Activated effector memory CD4-positive, alpha-beta T cell treated with anti-CD3 and anti-CD28 coated beads, Interleukin-2, amount 50 U/mL, for 16 hours (primary cell): ENCODE data around the gene TCEA2.

Experiments used
- DNase-seq: peaks from one replicate; pipeline ENCODE4 v3.0.0-alpha.2; 2020

Gene TCEA2

DNA sequence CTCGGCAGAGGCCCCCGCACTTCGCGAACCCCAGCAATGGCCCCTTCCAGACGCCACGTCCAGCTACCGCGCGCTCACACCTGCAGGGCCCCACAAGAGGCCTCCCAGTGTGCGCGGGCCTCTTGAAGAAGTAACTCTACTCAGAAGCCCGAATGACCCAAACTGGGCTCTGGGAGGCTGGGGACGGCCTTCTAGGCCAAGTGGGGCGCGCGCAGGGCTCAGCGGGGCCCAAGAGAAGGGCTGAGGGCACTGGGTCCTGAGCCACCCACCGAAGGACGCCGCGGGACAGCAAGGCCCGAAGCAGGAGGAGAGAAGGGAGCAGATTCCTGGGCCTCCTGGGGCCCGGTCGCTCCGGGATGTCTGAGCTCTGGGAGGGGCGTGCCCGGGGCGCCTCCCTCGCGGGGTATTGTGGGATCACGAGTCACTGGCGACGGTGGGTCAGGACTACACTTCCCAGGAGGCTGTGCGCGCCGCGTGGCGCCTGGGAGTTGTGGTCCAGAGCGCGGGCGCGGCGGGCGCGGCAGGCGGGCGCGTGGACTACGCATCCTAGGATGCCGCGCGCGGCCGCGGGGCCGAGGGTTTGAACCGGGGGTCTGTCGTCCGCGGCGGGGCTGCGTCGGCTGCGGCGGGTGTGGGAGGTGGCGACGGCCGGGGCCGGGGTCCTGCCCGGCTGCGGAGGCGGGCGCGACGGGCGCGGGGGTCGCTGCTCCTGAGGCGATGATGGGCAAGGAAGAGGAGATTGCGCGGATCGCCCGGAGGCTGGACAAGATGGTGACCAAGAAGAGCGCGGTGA, at the start of gene TCEA2:
TSS of gene TCEA2 (plus strand) at position 603 of the 793 bp plus-strand sequence. CDS start at position 718, 115 bp downstream.
- peak; percentile 98 for DNase-seq

DNA sequence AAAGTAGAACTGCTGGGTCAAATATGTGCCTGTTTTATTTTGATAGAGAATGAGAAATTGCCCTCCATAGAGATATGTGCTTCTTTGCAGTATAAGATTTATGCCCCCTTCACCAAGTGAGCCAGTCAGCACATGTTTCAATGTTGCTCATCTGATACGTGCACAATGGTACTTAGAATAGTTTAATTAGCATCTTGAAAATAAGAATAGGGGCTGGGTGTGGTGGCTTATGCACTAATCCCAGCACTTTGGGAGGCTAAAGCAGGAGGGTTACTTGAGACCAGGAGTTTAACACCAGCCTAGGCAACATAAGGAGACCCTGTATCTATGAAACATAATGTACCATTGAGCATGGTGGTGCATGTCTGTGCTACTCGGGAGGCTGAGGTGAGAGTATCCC, 47.4 kb upstream of the TCEA2 start:
- no peak for DNase-seq

DNA sequence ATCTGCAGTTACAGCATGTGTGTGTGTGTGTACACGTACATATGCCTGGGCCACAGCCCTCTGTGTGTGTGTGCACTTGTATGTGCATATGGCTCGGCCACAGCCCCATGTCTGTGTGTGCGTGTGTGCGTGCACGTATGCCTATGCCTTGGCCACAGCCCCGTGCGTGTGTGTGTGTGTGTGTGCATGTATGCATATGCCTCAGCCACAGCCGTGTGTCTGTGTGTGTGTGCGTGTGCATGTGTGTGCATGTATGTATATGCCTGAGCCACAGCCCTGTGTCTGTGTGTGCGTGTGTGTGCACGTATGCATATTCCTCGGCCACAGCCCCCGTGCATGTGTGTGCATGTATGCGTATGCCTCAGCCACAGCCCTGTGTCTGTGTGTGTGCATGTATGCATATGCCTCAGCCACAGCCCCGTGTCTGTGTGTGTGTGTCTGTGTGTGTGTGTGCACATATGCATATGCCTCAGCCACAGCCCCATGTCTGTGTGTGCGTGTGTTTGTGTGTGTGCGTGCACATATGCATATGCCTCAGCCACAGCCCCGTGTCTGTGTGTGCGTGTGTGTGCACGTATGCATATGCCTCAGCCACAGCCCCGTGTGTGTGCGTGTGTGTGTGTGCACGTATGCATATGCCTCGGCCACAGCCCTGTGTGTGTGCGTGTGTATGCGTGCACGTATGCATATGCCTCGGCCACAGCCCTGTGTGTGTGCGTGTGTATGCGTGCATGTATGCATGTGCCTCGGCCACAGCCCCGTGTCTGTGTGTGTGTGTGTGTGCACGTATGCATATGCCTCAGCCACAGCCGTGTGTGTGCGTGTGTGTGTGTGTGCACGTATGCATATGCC, 41.6 kb upstream of the TCEA2 start:
- no peak for DNase-seq

DNA sequence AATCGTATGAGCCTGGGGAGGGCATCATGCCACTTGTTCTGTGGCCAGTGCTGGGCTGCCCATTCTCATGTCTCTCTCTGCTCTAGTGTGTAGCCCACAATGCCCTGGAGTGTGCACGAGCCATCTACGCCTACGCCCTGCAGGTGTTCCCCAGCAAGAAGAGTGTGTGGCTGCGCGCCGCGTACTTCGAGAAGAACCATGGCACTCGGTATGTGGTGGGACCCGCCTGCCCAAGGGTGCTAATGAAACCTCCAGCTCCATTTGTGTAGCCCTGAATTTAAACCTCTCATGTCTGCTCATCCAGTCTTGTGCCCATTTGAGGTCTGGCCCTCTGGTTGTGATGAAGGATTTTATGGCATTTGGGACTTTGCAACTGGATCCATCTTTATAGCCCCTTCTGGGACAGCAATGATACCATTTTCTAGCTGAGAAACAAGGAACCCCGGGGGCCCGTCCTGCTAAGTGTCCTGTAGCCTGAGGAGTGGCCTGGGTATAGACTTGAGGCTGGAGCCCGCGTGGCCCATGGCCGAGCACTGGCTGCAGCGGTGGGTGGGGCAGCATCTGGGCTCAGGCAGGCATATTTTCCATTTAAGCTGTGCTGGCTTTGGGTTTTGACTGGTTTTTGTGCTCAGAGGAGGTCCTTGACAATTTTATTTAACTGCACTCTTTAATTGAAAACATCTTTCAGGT, 40.2 kb upstream of the TCEA2 start:
- DNase-seq: no peak

DNA sequence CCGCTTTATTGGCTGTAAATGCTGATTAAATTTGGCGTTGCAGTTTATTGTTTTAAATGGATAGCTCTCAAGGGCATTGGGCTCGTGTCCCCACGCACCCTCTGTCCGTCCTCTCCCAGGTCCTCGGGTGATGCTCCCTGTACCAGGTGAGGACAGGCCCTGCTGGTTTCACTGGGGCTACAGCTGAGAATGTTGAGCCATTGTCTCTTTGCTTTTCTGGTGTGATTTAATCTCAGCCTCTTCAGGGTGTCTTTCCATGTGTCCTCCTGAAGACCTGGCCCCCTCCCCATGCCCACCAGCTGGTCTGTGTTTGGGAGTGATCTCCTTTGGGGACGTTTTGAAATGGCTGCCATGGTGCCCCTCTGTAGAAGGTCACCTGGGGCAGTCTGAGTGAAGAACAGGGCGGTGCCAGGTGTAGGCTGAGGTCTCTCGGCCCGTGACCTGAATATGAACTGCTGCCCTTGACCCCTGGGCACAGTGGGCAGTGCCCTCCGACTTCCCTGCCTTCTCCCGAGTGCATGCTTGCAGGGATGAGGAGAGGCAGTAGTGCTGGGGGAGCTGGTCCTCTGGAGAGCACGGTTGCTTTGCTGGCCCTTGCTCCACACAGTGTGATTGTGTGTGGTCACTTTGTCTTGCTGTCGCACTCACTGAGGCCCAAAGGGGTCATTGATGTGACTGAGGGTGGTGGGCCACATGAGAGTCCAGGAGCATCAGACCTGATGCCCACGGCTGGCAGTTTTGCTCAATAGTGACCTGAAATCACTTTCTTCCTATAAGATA, 39.4 kb upstream of the TCEA2 start:
- DNase-seq: no peak

DNA sequence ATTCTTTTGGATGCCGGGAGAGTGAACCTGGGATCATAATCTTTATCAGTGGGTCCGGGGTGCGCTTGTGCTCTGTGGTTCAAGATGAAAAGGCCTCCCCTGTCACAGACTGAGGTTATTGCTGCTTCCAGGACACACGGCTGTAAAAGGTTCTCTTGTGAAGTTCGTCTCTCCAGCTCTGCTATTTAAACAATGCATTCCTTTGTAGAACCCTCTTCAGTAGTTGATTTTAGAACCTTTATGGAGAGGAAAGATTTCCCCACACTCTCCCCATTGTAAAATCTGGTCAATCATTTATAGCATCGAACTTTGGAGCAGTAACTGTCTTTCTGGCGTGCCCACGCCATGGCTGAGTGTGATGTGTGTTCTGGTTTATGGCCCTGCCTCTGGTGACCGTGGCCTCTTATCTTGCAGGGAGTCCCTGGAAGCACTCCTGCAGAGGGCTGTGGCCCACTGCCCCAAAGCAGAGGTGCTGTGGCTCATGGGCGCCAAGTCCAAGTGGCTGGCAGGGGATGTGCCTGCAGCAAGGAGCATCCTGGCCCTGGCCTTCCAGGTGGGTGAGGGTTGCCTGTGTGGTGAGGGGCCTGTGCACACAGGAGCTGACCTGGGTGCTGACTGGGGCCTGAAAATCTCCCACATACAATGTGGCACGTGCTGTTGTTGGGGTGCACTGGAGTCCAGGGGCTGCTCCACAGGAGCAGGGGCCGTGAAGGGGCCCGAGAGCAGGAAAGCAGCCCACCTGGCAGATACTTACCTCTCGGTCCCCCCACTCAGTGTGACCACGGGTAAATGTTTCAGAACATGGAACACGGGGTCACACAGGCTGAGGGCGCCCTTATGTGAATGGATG, 38.6 kb upstream of the TCEA2 start:
- DNase-seq: no peak

DNA sequence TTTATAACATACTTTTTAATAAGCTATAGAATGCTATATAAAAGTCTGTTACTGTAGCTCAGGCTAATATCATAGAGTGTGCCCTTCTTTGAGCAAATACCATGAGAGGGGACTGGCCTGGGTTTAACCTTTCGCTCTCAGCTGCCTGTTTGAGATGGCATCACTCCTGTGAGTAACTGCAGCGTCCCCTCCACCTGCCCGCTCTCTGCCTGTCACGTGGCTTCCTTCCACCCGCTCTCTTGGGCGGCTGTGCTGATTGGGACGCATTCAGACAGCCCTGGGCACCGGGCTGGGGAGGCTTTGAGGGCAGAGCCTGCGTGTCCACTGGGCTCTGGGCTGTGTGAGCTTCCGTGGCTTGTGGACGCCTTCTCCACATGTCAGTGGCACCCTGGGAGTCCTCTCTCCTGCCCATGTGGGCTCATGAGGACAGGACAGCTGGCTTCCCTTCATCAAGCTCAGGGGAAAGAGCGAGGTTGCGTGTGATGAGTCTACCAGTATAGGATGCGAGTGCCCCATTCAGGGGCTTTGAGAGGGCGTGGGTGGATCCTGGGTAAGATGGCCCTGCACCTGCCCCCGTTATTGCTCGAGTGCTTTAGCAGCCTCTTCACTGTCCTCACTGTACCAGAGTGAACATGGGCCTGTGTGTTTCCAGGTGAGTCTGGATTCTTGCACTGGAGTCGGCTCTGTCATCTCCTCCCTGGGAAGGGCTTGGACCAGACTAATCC, 37.7 kb upstream of the TCEA2 start:
- DNase-seq: no peak

DNA sequence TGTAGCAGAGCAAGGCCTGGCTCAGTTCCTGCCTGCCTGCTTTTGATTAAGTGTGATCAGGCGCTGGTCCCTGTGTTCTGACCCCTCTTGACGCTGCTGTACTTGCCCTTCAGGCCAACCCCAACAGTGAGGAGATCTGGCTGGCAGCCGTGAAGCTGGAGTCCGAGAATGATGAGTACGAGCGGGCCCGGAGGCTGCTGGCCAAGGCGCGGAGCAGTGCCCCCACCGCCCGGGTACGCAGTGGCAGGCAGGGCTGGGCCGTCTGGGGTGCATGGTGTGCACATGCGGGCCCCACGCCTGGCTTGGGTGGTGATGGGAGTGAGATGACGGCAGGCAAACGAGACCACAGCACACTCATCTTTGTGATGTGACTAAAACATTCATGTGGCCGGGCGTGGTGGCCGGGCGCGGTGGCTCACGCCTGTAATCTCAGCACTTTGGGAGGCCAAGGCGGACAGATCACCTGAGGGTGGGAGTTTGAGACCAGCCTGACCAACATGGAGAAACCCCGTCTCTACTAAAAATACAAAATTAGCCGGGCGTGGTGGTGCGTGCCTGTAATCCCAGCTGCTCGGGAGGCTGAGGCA, 37.1 kb upstream of the TCEA2 start:
- DNase-seq: no peak

DNA sequence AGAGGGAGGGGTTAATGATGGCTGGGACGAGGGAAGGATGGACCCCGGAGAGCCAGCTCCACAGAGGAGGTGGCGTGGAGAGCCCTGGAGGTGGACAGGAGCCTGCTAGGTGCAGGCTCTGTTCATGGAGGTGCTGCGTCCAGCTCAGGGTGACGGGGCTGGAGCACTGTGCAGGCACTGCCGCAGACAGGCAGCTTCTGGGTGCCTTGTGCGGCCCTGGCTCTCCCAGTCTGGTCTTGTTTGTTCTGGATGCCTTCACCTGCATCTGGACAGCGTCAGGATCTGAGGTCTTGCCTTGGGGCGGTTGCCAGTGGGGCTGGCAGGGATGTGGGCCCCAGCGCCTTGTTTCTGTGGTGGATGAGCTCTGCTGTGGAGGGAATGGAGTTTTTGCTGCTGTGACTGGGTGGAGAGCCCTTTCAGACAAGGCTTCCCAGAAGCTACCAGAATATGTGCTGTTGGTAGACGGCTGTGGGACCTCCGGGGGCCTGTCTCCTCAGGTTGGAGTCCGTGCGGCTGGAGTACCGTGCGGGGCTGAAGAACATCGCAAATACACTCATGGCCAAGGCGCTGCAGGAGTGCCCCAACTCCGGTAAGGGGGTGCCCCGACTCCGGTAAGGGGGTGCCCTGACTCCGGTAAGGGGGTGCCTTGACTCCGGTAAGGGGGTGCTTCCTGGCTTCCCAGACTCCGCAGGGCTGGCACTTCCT, 34.9 kb upstream of the TCEA2 start:
- no peak for DNase-seq

DNA sequence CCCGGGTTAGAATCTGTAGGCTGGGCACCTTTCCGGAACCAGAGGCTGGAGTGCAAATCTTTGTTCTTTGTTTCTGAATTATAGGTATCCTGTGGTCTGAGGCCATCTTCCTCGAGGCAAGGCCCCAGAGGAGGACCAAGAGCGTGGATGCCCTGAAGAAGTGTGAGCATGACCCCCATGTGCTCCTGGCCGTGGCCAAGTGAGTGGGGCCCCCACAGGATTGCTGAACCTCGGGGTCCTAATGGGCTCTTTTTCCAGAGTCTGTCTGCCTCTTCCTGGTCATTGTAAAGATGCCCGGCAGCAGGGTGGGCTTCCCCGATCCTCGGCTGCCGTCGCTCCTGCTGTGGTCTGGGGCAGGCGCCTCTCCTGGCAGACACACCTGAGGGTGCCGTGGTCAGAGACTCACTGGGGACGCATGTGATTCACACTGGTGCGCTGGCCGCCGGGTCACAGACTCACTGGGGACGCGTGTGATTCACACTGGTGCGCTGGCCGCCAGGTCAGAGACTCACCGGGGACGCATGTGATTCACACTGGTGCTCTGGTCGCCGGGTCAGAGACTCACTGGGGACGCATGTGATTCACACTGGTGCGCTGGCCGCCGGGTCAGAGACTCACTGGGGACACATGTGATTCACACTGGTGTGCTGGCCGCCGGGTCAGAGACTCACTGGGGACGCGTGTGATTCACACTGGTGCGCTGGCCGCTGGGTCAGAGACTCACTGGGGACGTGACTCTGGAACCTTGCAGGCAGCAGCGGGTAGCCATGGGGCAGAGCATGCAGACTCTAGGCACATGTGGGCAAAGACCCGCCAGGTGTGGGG, 33.5 kb upstream of the TCEA2 start:
- no peak for DNase-seq

DNA sequence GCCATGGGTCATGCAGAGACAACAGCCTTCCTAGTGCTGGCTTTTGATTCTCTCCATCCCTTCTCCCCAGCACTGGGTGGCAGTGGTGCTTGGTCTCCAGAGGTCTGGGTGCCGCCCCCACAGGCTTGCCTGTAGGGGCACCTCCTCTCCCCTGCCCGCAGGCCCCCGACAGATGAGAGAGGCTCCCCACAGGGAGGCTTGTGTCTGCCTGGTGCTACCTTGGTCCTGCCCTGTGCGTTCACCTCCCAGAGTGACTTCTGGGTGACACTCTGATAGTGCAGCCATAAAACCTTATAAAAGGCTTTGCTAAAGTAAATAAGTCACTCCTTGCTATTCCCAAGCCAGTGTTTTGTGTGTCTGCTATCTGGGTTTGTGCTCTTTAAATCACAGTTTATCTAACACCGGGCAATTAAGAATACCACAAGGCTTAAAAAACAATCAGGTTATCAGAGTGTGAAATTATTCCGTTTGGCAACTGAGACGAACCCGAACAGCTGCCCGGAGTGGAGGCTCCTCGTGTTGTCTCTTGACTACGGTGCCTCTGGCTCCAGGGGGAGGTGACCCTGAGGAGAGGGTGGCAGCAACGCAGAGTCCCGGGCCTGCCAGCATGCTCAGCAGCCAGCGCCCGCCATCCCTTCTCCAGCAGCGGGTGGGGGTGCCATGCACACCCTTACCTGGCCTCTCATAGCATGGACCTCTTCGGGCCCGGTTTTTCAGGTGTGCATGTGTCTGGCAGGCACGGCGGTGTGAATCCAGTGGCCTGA, 32.4 kb upstream of the TCEA2 start:
- no peak for DNase-seq

DNA sequence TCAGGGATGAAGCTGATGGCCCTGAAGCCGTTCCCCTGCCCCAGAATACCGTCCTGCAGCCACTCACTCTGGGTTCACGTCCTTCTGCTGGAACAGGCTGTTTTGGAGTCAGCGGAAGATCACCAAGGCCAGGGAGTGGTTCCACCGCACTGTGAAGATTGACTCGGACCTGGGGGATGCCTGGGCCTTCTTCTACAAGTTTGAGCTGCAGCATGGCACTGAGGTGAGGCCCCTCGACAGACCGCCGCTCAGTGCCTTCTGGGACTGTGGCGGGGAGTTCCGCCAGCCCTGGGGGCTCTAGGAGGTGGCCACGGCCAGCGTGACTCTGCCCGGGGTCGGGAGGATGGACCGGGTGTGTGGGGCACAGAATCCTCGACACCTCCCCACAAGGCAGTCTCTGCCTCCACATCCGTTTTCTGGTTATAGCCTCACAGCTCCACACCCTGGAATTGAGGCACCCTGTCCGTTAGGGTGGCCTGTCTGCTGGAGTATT, 31.1 kb upstream of the TCEA2 start:
- no peak for DNase-seq

DNA sequence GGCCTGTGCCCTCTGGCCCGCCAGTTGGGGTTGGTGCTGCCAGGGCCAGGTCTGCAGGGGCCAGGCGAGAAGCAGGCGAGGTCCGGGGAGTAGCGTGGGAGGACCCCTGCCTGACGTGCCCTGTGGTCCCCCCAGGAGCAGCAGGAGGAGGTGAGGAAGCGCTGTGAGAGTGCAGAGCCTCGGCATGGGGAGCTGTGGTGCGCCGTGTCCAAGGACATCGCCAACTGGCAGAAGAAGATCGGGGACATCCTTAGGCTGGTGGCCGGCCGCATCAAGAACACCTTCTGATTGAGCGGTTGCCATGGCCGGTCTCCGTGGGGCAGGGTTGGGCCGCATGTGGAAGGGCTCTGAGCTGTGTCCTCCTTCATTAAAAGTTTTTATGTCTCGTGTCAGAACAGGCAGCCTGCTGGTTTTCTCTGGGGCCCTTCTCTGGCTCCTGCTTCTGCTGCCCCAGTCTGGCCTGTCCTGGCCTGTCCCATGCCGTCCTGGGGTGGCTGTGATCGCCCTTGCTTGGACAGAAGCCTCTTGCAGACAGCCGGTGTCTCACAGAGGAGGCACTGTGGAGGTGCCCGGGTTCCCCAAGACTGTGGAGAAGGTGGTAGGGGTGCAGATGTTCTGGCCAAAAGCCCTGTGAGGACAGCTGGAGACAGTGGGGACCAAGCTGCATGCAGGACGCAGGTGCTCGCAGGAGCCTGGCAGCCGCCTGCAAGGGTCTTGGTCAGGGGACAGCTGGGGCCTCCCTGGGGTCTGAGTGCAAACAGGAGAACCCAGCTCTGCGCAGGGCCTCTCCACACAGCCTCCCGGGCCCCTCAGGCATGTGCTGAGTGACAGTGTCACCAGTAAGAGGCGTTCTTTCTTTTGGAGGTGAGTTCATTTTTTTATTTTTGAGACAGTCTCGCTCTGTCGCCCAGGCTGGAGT, 30.0 kb upstream of the TCEA2 start:
- no peak for DNase-seq

DNA sequence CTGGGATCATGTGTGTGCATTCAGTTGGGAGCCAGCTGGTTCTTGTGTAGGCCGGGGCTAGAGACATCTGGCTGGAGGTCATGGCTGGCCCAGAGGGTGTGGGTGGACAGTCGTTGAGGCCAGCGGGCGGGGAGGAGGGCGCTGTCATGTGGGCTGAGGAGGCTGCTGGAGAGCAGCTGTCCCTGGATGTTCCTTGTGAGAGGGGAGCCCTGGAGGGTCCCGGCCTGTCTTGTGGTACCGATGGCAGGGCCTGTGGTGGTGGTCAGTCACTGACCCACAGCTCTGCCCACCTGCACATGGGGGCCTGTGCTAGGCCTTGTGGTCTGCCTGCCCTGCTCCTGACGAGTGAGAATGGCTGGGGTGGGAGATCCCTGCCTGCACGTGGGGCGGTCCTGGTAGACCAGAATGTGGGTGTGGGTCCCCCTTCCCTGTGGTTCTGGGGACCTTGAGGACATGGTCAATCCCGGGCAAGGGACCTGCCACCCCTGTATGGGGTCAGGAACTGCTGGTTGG, 29.0 kb upstream of the TCEA2 start:
- DNase-seq: no peak

DNA sequence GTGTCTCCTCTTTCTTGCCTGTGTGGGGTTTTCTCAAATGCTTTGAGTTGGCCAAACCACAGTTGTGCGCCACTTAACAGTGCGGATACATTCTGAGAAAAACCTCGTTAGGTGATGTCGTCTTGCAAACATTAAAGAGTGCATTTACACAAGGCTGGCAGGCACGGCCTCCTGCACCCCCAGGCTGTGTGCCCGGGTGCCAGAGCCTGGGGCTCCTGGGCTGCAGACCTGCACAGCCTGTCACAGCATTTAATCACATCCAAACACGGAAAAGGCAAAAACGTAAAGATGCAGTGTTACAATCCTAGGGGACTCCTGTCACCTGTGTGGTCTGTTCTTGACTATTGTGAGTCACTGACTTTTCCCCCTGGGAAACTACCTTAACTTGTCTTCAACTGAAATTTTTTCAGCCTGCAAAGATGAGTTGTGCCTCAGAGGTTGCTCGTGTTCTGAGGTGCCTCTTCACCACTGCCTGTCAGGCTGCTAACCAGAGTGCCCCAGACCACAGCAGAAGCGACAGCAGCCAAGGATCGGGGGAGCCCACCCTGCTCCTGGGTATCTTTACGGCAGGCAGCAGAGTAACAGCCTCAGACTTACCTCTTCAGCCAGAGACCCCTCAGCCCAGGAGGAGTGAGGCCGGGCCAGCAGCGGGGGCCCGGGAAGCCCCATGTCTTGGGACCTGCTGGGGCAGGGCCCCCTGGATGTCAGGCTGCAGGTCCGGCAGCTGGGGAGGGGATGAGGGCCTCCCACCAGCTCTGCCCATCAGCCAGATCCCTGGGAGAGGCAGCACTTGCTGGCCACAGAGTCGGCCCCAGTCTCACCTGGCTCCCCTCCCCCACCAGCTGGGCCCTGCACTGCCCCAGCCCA, 27.7 kb upstream of the TCEA2 start:
- no peak for DNase-seq

DNA sequence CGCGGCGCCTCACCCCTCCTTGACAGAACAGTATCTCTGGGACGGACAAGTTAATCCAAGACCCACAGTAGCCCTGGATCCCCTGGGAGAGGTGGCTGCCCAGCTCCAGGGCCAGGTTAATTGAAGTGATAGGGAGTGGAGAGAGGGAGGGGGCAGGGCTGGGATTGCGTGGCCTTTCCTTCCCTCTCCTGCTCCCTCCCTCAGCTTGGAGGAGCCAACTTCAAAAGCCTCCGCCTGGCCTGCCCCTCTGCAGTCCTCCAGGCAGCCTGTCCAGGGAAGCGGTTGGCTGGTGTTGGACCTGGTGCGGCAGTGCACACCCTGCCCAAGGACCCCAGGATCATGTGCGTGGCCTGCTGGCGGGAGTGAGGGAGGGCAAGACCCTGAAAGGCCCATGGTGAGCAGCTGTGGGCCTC, 27.1 kb upstream of the TCEA2 start, which contains the start of gene C20orf204:
TSS of gene C20orf204 (plus strand) at position 250 of the 413 bp plus-strand sequence. CDS start at position 392, 142 bp downstream.
- DNase-seq: no peak
